ENCODE measurements around the gene ETFA. TPM values are rescaled to one million over a fixed set of nuclear protein-coding genes. Genes with fewer than 3 reads are reported as not detected.
"Not testable (repeated sequence)": the region's sequence is repeated elsewhere in the genome, so short reads cannot be mapped to it uniquely, and the experiment has no call there.

Gene ETFA
- total and polyA plus RNA-seq, 8 donors, result 102 to 148 (median 130) TPM

- no peaks in the 10 kb centered on the region for H3K36me3 ChIP-seq
- no peaks in the 10 kb centered on the region for H3K9me3 ChIP-seq
- TF ChIP-seq, protein P1, sequence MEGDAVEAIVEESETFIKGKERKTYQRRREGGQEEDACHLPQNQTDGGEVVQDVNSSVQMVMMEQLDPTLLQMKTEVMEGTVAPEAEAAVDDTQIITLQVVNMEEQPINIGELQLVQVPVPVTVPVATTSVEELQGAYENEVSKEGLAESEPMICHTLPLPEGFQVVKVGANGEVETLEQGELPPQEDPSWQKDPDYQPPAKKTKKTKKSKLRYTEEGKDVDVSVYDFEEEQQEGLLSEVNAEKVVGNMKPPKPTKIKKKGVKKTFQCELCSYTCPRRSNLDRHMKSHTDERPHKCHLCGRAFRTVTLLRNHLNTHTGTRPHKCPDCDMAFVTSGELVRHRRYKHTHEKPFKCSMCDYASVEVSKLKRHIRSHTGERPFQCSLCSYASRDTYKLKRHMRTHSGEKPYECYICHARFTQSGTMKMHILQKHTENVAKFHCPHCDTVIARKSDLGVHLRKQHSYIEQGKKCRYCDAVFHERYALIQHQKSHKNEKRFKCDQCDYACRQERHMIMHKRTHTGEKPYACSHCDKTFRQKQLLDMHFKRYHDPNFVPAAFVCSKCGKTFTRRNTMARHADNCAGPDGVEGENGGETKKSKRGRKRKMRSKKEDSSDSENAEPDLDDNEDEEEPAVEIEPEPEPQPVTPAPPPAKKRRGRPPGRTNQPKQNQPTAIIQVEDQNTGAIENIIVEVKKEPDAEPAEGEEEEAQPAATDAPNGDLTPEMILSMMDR (IDR thresholded peaks at IDR 0.05), result no peak
- peaks cover 21 to 62% of the 10 kb centered on the region in 2 donors for H3K27me3 ChIP-seq
- intact Hi-C loops (cut with DNase I), result no loop called here
- no peak overlapping the region for H3K4me3 ChIP-seq
- H3K4me1 ChIP-seq, result no peaks in the 10 kb centered on the region
- DNase-seq (no peak), ATAC-seq (no peak)
- no peak overlapping the region for H3K27ac ChIP-seq
Measured at GRCh38 chr15:76321171-76321570, 9.9 kb upstream of the ETFA start.

DNA sequence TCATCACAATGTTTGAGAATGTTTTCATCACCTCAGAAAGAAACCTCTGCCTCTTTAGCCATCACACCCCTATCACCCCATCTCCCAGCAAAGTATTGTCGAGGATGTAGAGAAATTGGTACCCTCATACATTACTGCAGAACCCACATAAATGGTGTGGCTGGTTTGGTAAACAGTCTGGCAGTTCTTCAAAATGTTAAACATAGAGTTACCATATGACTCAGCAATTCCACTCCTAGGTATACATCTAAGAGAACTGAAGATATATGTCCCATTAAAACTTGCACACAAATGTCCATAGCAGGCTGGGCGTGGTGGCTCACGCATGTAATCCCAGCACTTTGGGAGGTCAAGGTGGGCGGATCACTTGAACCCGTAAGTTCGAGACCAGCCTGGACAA lies 8.7 kb upstream of the ETFA start:
- DNase-seq, result no peak
- TF ChIP-seq, protein P1 (IDR thresholded peaks at IDR 0.05), result no peak

DNA sequence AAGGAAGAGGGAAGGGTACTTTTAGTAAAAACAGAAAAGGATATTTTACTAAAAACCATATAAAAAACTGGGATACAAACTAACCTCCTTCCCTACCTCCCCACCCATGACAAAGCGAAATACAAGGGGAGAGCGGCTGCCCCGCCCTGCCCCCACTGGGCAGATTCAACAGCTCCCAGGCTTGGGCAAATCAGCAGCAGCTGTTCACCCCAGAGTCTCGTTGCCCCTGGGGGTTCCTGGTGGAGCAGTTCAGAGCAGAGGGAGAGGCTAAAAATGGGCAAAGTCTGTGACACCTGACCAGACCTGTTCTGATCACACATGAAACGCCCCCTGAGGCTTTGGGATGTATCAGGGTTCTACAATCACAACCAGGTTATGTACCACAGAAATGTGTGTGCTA lies 2.5 kb upstream of the ETFA start:
- H3K4me1 ChIP-seq, result peaks cover 0 to 26% of the 10 kb centered on the region in 2 donors
- H3K36me3 ChIP-seq, result no peaks in the 10 kb centered on the region
- ATAC-seq (no peak), DNase-seq (no peak)
- TF ChIP-seq, protein P1 (IDR thresholded peaks at IDR 0.05), result no peak
- peaks cover 0 to 2% of the 10 kb centered on the region in 2 donors for H3K27me3 ChIP-seq
- intact Hi-C loops (cut with DNase I), result no loop called here
- no peak overlapping the region for H3K27ac ChIP-seq
- no peaks in the 10 kb centered on the region for H3K9me3 ChIP-seq
- no peak overlapping the region for H3K4me3 ChIP-seq

More for the DNA sequence above, 8.7 kb upstream of the ETFA start:
- H3K4me1 ChIP-seq, result no peaks in the 10 kb centered on the region
- peaks cover 19 to 50% of the 10 kb centered on the region in 2 donors for H3K27me3 ChIP-seq
- no peak overlapping the region for H3K4me3 ChIP-seq
- H3K36me3 ChIP-seq, result no peaks in the 10 kb centered on the region
- no peak overlapping the region for H3K27ac ChIP-seq
- no peaks in the 10 kb centered on the region for H3K9me3 ChIP-seq
- no peak for ATAC-seq
- intact Hi-C loops (cut with DNase I), result no loop called here

DNA sequence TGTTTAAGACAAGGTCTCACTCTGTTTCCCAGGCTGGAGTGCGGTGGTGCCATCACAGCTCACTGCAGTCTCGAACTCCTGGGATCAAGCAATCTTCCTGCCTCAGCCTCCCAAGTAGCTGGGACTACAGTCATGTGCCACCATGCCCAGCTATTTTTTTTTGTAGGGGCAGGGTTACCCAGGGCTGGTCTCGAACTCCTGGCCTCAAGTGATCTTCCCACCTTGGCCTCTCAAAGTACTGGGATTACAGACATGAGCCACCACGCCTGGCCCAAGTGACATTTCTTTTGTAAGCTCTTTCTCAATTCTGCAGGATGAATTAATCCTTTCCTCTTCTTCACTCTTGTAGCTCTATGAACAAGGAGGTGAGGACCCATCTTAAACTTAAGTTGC lies 1.9 kb upstream of the ETFA start:
- DNase-seq; H3K36me3 ChIP-seq; H3K27me3 ChIP-seq; ATAC-seq; H3K4me3 ChIP-seq; H3K9me3 ChIP-seq; H3K27ac ChIP-seq; intact Hi-C loops (cut with DNase I): not testable (repeated sequence)
- H3K4me1 ChIP-seq, result peaks cover 0 to 32% of the 10 kb centered on the region in 2 donors

GRCh38 chr15:76312540-76313174 lies 1.4 kb upstream of the ETFA start:
- Histone ChIP-seq H3K27ac (no peak overlapping the region), H3K27me3 (no peaks in the 10 kb centered on the region), H3K4me3 (no peak overlapping the region), H3K9me3 (no peaks in the 10 kb centered on the region), H3K36me3 (no peaks in the 10 kb centered on the region), H3K4me1 (peaks cover 0 to 33% of the 10 kb centered on the region in 2 donors)
- DNase-seq (no peak), ATAC-seq (no peak)
- intact Hi-C loops (cut with DNase I), result no loop called here
- TF ChIP-seq, protein P1 (IDR thresholded peaks at IDR 0.05), result no peak
